ENCODE measurements around the gene POC1A. TPM values are rescaled to one million over a fixed set of nuclear protein-coding genes. Genes with fewer than 3 reads are reported as not detected.

The POC1A gene
- polyA plus RNA-seq, 1 donor from 2014 or later, result 1.3 TPM

GRCh38 chr3:52136513-52136912 is 17.7 kb downstream of the POC1A start:
- no peaks in the 10 kb centered on the region for H3K36me3 ChIP-seq (ENCODE audit: insufficient read depth, low read length)
- no peak overlapping the region for H3K9ac ChIP-seq (ENCODE audit: low read length)
- no peaks in the 10 kb centered on the region for H3K9me3 ChIP-seq (ENCODE audit: low read length)
- no peak overlapping the region for H2AFZ ChIP-seq (ENCODE audit: low read depth, low read length)
- H3K27ac ChIP-seq (ENCODE audit: low read length), result no peak overlapping the region
- H3K4me2 ChIP-seq (ENCODE audit: low read length), result no peak overlapping the region
- H3K27me3 ChIP-seq (ENCODE audit: insufficient read depth, low read depth, low read length), result no peaks in the 10 kb centered on the region
- H3K9me2 ChIP-seq (ENCODE audit: insufficient read depth, low read length), result no peaks in the 10 kb centered on the region
- no peaks in the 10 kb centered on the region for H3K79me2 ChIP-seq (replicated peaks; ENCODE audit: insufficient read depth, low read length)
- H3F3A ChIP-seq (ENCODE audit: insufficient read depth, low read length, poor library complexity, severe bottlenecking), result no peaks in the 10 kb centered on the region
- TF ChIP-seq REST (IDR thresholded peaks at IDR 0.05; ENCODE audit: borderline replicate concordance) (no peak), TAF1 (IDR thresholded peaks at IDR 0.05; ENCODE audit: low read depth) (no peak), EZH2 (IDR thresholded peaks at IDR 0.05; ENCODE audit: borderline replicate concordance, insufficient read depth, low read length, poor library complexity, severe bottlenecking) (no peak), SMC3 (conservative IDR thresholded peaks at IDR 0.05; ENCODE audit: poor library complexity) (no peak), POLR2AphosphoS5 (IDR thresholded peaks at IDR 0.05) (no peak), EP300 (conservative IDR thresholded peaks at IDR 0.05; ENCODE audit: poor library complexity, severe bottlenecking) (no peak), CTCF (IDR thresholded peaks at IDR 0.05; ENCODE audit: poor library complexity, severe bottlenecking) (no peak), MXI1 (conservative IDR thresholded peaks at IDR 0.05; ENCODE audit: poor library complexity, severe bottlenecking) (no peak), RAD21 (conservative IDR thresholded peaks at IDR 0.05) (no peak)
- no peak overlapping the region for H3K4me3 ChIP-seq (ENCODE audit: low read length)
- no peaks in the 10 kb centered on the region for H4K20me1 ChIP-seq (ENCODE audit: insufficient read depth)

DNA sequence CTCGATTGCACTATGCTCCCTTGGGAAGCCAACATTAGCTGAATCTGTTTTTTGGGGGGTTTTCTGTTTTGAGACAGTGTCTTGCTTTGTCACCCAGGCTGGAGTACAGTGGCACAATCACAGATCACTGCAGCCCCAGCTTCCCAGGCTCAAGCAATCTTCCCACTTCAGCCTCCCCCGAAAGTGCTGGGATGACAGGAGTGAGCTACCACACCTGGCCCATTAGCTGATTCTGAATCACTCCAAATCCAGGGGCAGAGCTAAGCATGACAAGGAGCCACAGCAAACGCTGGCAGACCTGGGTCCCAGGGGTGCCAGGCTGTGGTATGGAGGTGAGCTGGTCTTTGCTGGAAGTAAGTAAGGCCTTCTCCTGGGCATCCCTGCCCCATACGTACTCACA is 18.9 kb downstream of the POC1A start:
- Histone ChIP-seq H3K4me3 (ENCODE audit: low read length) (no peak overlapping the region), H4K20me1 (ENCODE audit: insufficient read depth) (no peaks in the 10 kb centered on the region), H3K9me2 (ENCODE audit: insufficient read depth, low read length) (no peaks in the 10 kb centered on the region), H3K9ac (ENCODE audit: low read length) (no peak overlapping the region), H3K36me3 (ENCODE audit: insufficient read depth, low read length) (no peaks in the 10 kb centered on the region), H3K27ac (ENCODE audit: low read length) (no peak overlapping the region), H2AFZ (ENCODE audit: low read depth, low read length) (no peak overlapping the region), H3K27me3 (ENCODE audit: insufficient read depth, low read depth, low read length) (no peaks in the 10 kb centered on the region), H3K79me2 (replicated peaks; ENCODE audit: insufficient read depth, low read length) (no peaks in the 10 kb centered on the region), H3K9me3 (ENCODE audit: low read length) (no peaks in the 10 kb centered on the region), H3F3A (ENCODE audit: insufficient read depth, low read length, poor library complexity, severe bottlenecking) (no peaks in the 10 kb centered on the region), H3K4me2 (ENCODE audit: low read length) (no peak overlapping the region)
- no peak for TF ChIP-seq REST (IDR thresholded peaks at IDR 0.05; ENCODE audit: borderline replicate concordance)
- TF ChIP-seq SMC3 (conservative IDR thresholded peaks at IDR 0.05; ENCODE audit: poor library complexity), result no peak
- TF ChIP-seq MXI1 (conservative IDR thresholded peaks at IDR 0.05; ENCODE audit: poor library complexity, severe bottlenecking), result no peak

Measured in neural cell (in vitro differentiated cells).